HAP-1 (cell line): Measurements from ENCODE around the gene FRMD4A.
A peak's percentile ranks its signal among the peaks of the same experiment; 100 is the strongest.

Experiments
- DNase-seq, 2 experiments: peaks; one replicate each; pipeline ENCODE4 v3.0.0-alpha.2; 2016 to 2020; ENCODE audit warnings: low spot score in 2 of 2
- H3K27me3 ChIP-seq: fragments of 250-450 bp; sonication (Bioruptor Pico); 2 replicates; pipeline ENCODE4 v1.5.1; 2020; ENCODE audit warnings: low read depth, mild to moderate bottlenecking, moderate library complexity
- H3K36me3 ChIP-seq: fragments of 250-450 bp; sonication (Bioruptor Pico); replicated peaks from 2 replicates; pipeline ENCODE4 v1.5.1; 2020; ENCODE audit warnings: mild to moderate bottlenecking
- H3K4me1 ChIP-seq: fragments of 250-450 bp; sonication (Bioruptor Pico); 2 replicates; pipeline ENCODE4 v1.5.1; 2020; ENCODE audit warnings: mild to moderate bottlenecking
- H3K4me3 ChIP-seq: fragments of 250-450 bp; sonication (Bioruptor Pico); 2 replicates; pipeline ENCODE4 v1.5.1; 2020; ENCODE audit warnings: mild to moderate bottlenecking, moderate library complexity
- H3K9me3 ChIP-seq: fragments of 250-450 bp; sonication (Bioruptor Pico); 2 replicates; pipeline ENCODE4 v1.5.1; 2020; ENCODE audit warnings: mild to moderate bottlenecking, moderate library complexity
- in situ Hi-C: fragments of 300-500 bp; cut with MboI; formaldehyde crosslinking; loops from 3 replicates; pipeline ENCODE4 v1.14.3; 2020; ENCODE audit warnings: low sequenced_read_pairs, inconsistent platforms, mixed read lengths

Gene FRMD4A

DNA sequence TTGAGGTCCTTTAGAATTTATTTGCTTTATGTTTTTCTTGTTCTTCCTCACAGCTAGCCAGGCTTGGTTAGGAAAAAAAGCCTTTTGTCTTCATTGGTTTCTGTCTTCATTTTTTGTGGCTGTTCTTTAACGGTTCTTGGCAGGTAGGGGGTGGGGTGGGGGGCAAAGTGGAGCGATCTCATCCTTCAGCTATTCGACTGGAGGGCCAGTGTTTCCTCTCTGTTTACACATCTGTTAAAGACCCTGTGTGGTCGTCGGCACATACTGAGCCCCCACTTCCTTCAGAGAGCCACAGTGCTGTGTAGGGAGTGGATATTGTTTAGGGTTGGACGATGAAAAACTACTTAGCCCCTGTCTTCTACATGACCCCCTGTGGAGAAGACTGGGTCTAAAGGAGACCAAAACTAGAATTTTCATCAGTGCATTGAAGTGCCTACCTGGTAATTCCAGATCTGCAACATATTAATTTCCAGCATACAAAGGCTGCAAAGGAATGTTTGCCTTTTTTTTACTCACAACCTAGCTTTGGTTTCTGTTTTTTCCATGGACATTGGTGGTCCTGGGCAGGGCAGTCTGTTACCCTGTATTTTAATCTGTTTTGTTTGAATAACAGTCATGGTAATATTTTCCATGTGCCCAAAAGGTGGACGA is 714.9 kb downstream of the FRMD4A start:
- DNase-seq, result no peak
- in situ Hi-C loops, result no loop called here
- Histone ChIP-seq H3K4me1 (peaks cover 10% of the 10 kb centered on the region; the same call in 1 of the 2 replicates), H3K9me3 (no peaks in the 10 kb centered on the region), H3K27me3 (no peaks in the 10 kb centered on the region), H3K36me3 (peaks cover 12% of the 10 kb centered on the region), H3K4me3 (no peak overlapping the region)

DNA sequence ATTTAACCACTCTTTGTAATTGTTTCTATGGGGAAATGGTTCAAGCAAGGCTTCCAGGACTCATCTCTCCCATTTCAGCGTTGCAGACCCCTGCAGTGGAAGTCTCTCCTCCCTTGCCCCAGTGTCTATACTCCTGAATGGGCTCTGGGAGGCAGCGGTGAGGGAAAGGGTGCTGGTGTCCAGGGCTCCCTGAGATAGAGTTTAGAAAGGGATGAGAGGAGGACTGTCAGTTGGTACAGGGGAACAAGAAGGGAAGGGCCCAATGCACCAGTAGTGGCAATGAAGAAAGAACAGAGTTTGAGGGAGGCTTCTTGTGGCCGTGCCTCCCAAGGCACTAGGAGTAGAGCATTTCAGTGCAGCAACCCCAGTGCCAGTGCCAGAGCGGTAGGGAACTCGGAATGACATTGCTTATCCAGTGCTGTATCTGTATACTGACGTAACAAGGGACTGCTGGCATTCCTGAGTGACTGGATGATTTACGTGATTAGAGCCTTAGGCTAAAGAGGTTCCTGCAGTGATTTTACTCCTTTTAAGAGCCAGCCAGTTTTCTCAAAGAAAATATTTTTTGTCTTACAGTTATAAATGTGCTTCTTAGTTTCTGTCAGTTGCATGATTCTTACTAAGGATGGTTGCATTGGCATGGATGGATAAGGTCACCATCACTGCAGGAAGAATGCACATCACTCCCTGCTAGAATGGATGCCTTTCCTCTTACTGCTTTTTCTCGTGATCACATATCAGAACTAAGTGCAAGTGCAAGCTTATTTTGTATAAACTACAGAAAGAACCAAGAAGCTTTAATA is 716.0 kb downstream of the FRMD4A start:
- in situ Hi-C loops, result no loop called here
- H3K4me3 ChIP-seq, result no peak overlapping the region
- H3K4me1 ChIP-seq, result peaks cover 10% of the 10 kb centered on the region; the same call in 1 of the 2 replicates
- DNase-seq, result peak; percentile 32 to 44
- H3K9me3 ChIP-seq, result no peaks in the 10 kb centered on the region
- no peaks in the 10 kb centered on the region for H3K27me3 ChIP-seq
- peaks cover 19% of the 10 kb centered on the region for H3K36me3 ChIP-seq

DNA sequence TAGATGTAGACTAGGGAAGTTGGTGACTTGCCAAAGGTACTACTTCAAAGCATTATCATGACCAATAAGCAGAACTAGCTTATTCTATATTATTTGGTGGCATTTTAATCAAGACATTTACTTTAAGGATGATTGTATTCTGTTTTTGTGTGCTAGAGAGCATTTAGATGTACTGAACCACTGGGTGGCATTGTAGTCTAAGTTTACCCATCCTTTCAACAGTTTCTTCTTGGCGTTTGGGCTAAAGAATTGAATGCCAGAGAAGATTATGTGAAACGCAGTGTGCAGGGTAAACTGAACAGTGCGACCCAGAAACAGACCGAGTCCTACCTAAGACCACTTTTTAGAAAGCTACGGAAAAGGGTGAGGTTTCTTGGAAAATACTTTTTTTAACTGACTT is 717.2 kb downstream of the FRMD4A start:
- DNase-seq, result no peak
- no peak overlapping the region for H3K4me3 ChIP-seq

DNA sequence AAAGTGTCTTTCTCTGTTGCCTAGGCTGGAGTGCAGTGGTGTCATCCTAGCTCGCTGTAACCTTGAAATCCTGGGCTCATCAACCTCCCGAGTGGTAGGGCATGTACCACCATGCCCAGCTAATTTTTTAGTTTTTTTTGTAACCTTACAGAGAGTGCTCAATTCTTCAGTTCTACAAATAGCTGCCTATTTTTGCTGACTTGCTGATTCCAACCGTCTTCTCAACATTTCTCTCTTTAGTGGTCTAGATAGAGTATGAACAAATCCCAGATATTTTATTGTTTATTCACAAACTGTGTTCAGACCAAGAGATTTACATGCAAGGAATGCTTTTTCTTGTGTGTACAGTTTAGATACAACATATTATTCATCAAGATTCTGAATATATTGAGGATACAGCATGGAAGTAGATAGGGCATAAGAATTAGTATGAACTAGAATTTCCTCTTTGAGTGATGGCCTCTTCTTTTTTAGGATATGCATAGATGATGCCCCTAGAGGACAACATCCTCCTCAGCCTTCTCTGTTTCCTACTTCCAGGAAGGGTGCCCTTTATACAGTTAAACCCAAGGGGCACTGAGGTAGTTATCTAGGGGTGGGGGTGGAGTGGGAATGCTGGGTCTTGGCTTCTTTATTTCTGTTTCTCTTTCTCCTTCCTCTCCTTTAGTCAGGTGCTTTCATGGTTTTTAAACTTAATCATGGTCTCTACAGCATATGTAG is 717.9 kb downstream of the FRMD4A start:
- peaks cover 10% of the 10 kb centered on the region; the same call in 1 of the 2 replicates for H3K4me1 ChIP-seq
- H3K4me3 ChIP-seq, result no peak overlapping the region
- in situ Hi-C loops, result no loop called here
- H3K27me3 ChIP-seq, result no peaks in the 10 kb centered on the region
- no peak for DNase-seq
- peaks cover 19% of the 10 kb centered on the region for H3K36me3 ChIP-seq
- H3K9me3 ChIP-seq, result no peaks in the 10 kb centered on the region

More for the DNA sequence above, 717.2 kb downstream of the FRMD4A start:
- peaks cover 19% of the 10 kb centered on the region for H3K36me3 ChIP-seq
- H3K4me1 ChIP-seq, result peaks cover 10% of the 10 kb centered on the region; the same call in 1 of the 2 replicates
- no peaks in the 10 kb centered on the region for H3K9me3 ChIP-seq
- no peaks in the 10 kb centered on the region for H3K27me3 ChIP-seq
- in situ Hi-C loops, result no loop called here

DNA sequence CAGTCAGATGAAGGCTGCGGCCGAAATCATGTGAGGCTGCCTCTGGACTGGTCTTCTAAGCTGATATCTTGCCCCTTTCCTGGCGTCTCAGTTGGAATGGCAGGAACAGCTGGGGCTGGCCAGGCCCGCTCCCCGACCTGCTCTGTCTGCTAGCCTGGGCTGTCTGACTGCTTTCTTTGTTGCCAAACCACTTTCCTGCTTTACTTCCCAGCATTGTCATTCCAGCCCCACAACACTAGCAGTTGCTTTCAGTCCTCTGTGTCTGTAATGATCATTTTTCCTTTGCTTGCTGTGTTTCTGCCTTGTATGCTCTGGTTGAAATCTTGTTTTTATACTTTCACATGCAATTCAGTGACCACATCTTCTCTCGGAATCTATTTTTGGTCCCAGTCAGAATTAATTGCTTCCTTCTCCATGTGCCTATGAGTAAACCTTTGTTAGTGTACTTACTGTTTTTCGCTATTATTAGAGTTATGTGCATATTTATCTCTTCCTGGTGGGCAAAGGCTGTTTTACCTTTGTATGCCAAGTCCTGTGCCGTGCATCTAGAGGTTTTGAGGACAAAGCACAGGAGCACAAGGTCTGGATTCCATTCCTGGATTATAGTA is 722.4 kb downstream of the FRMD4A start:
- Histone ChIP-seq H3K4me3 (no peak overlapping the region), H3K4me1 (no peaks in the 10 kb centered on the region), H3K9me3 (no peaks in the 10 kb centered on the region), H3K36me3 (peaks cover 11% of the 10 kb centered on the region), H3K27me3 (no peaks in the 10 kb centered on the region)
- in situ Hi-C loops, result no loop called here
- no peak for DNase-seq

DNA sequence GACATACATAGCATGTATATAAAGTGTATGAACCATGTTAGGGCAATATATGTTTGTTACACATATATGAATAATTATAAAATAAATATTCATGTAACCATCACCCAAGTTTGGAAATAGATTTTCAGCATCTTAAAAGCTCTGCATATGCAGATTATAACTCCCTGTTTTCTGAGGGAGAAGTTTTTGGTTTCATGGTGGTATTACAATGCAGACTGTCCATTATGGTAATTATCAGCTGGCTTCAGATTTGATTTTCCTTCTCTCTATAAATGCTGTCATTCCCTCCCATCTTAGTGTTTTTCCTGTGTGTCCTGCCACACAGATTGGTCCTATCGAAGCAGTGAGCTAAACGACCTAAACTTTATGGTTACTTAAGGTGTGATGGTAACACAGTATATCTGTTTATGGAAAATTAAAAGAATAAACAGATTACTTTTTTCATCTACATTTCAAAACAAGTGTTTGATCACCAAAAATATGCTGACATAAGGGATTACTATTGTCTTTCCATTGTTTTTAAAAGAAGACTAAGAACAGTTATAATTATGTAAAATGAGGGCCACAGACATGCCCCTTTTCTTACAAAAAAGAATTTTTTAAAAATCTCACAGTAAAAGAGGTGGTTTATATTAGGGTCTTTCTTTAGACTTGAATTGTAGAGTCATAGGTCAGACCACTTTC is 726.2 kb downstream of the FRMD4A start:
- no peaks in the 10 kb centered on the region for H3K9me3 ChIP-seq
- no peaks in the 10 kb centered on the region for H3K4me1 ChIP-seq
- H3K4me3 ChIP-seq, result no peak overlapping the region
- no peaks in the 10 kb centered on the region for H3K36me3 ChIP-seq
- in situ Hi-C loops, result no loop called here
- no peak for DNase-seq
- no peaks in the 10 kb centered on the region for H3K27me3 ChIP-seq

DNA sequence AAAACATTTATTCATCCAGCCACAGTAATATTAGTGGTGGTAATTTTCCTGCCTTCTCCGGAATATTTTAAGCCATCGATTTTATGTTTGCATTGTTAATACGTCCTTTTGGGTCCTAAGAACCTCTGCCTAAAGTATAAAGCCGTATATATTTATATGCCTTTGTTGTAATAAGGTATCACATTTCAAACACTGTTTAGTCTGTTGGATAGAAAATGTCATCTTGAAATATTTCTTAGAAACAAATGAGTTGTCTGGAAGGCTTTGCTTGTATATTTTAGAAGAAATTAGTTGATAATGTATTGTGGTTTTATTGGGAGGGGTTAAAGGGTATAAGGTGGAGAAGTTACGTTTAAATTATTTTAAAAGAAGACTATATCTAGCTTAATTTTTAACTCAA is 732.8 kb downstream of the FRMD4A start:
- DNase-seq, result no peak
- in situ Hi-C loops, result no loop called here
- Histone ChIP-seq H3K4me3 (no peak overlapping the region), H3K9me3 (no peaks in the 10 kb centered on the region), H3K27me3 (no peaks in the 10 kb centered on the region), H3K36me3 (no peaks in the 10 kb centered on the region; the same call in 1 of the 2 replicates), H3K4me1 (no peaks in the 10 kb centered on the region)

DNA sequence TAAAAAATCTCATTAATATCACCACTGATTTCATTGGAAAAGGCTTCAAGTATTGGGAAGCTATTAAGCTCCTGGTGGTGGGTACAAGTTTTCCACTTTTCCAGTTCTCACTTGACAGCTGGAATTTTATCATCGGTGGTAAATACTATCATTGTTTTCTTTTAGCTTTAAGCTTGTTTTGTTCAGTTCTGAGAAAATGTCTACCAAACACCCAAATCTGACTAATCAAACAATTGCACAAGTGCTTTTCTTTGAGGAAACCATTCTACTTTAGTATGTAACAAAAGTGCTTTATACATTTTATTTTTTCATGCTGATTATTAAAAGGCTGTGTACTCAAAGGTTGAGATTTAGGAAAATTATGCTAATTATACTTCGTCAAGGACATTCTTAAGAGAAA is 736.1 kb downstream of the FRMD4A start:
- Histone ChIP-seq H3K9me3 (no peaks in the 10 kb centered on the region), H3K36me3 (no peaks in the 10 kb centered on the region; the same call in 1 of the 2 replicates), H3K4me1 (no peaks in the 10 kb centered on the region), H3K27me3 (no peaks in the 10 kb centered on the region), H3K4me3 (no peak overlapping the region)
- DNase-seq, result no peak
- in situ Hi-C loops, result no loop called here
